H1 (cell line): ENCODE results near the gene YBX1. TPM values are rescaled to one million over a fixed set of nuclear protein-coding genes. Genes with fewer than 3 reads are reported as not detected.

Experiments used
- TEAD4 ChIP-seq: IDR thresholded peaks from 2 replicates; pipeline ENCODE4 v1.6.1; 2012; ENCODE audit warnings: low read depth, low read length, inconsistent platforms, mixed read lengths
- polyA plus RNA-seq, 7 experiments: library from polyadenylated mRNA; depleted of rRNA in 3 of 7; stranded (reverse) in 5 of 7; unstranded in 2 of 7; fragments of >200 nt in 5 of 7; fragments of 200-250 nt in 2 of 7; gene quantifications; 1 replicate in 5 of 7; 2 replicates in 1 of 7; 4 replicates in 1 of 7; pipeline versions ENCODE4 v1.2.1 to v1.2.3, GENCODE V29; 2011 to 2013; ENCODE audit warnings: missing spikeins in 2 of 7, mixed read lengths in 2 of 7
- total RNA-seq: library from RNA; stranded (reverse); fragmentation: NEBNext Ultra II Directional; extraction: Animal tissue kit (Norgen Biotek cat#: 25700); gene quantifications from 2 replicates; pipeline ENCODE4 v1.2.1, GENCODE V29; 2021

YBX1 gene
- total and polyA plus RNA-seq, 2 of the 8 experiments (the other 6 are each of a cell fraction or from before 2014, with no cell fraction given) = 438 to 1,219 TPM

DNA sequence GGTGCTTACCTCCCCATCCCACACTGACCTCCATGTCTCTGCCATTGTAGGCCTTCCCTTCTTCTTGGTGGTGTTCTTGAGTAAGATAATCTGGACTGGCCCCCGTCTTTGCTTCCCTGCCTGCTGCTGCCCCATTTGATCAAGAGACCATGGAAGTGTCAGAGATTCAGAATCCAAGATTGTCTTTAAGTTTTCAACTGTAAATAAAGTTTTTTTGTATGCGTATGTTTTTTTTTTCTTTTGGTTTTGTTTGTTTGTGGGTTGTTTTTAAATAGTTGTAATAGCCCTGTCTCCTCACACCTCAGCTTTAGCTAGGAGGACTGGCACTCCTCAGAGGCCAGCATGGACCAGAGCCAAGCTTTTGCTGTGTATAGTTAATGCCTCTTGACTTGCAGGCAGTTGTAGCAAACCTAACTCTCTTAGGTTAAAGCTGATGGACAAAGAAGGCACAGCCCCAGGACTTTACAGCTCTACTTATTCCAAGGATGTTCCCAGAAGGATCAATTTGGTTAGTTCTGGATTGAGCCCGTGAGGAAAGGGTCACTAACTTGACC is 5.6 kb upstream of the YBX1 start (continued):
- TF ChIP-seq TEAD4 = no peak
- TF ChIP-seq, all 59 proteins: peak for 0
